ENCODE results near the gene ZFP92. TPM values are rescaled to one million over a fixed set of nuclear protein-coding genes. Genes with fewer than 3 reads are reported as not detected.

Gene ZFP92
- total RNA-seq, 1 donor from 2014 or later = not detected

- Histone ChIP-seq H3K9me3 (ENCODE audit: low read depth) (no peaks in the 10 kb centered on the region), H3K27ac (no peak overlapping the region), H3K4me2 (no peak overlapping the region), H4K20me1 (ENCODE audit: low read depth) (no peaks in the 10 kb centered on the region), H3K27me3 (no peaks in the 10 kb centered on the region), H3K79me2 (ENCODE audit: low read depth) (no peaks in the 10 kb centered on the region), H3K9ac (no peak overlapping the region), H3F3A (ENCODE audit: low read depth) (no peaks in the 10 kb centered on the region), H3K4me1 (no peaks in the 10 kb centered on the region), H3K4me3 (no peak overlapping the region), H2AFZ (replicated peaks) (no peak overlapping the region), H3K36me3 (no peaks in the 10 kb centered on the region)
- Mint-ChIP-seq H3K4me3 (no peak overlapping the region), H3K36me3 (no peaks in the 10 kb centered on the region), H3K4me1 (peaks cover 10% of the 10 kb centered on the region), H3K27ac (no peak overlapping the region), H3K9me3 (peaks cover 22% of the 10 kb centered on the region), H3K27me3 (ENCODE audit: insufficient read depth, low read depth) (peaks cover 4% of the 10 kb centered on the region)
- no peak for DNase-seq (ENCODE audit: low spot score)
- no peak for TF ChIP-seq EZH2phosphoT487 (IDR thresholded peaks at IDR 0.05)
- TF ChIP-seq EZH2 (IDR thresholded peaks at IDR 0.05) = no peak
- TF ChIP-seq CTCF (IDR thresholded peaks at IDR 0.05) = no peak
Observed at GRCh38 chrX:153395613-153396319, 15.5 kb upstream of the ZFP92 start.

GRCh38 chrX:153396320-153397195 lies 14.7 kb upstream of the ZFP92 start:
- peaks cover 4% of the 10 kb centered on the region for H3K27me3 Mint-ChIP-seq (ENCODE audit: insufficient read depth, low read depth)
- no peak overlapping the region for H3K4me3 Mint-ChIP-seq
- no peak overlapping the region for H3K4me2 ChIP-seq
- no peaks in the 10 kb centered on the region for H3K27me3 ChIP-seq
- H3K79me2 ChIP-seq (ENCODE audit: low read depth) = no peaks in the 10 kb centered on the region
- H3K36me3 ChIP-seq = no peaks in the 10 kb centered on the region
- no peak overlapping the region for H3K27ac ChIP-seq
- peaks cover 10% of the 10 kb centered on the region for H3K4me1 Mint-ChIP-seq
- no peaks in the 10 kb centered on the region for H3K4me1 ChIP-seq
- no peak for DNase-seq (ENCODE audit: low spot score)
- H3K36me3 Mint-ChIP-seq = no peaks in the 10 kb centered on the region
- no peaks in the 10 kb centered on the region for H3F3A ChIP-seq (ENCODE audit: low read depth)
- no peak overlapping the region for H2AFZ ChIP-seq (replicated peaks)
- H3K9me3 Mint-ChIP-seq = peaks cover 27% of the 10 kb centered on the region
- no peak overlapping the region for H3K9ac ChIP-seq
- H3K4me3 ChIP-seq = no peak overlapping the region
- no peaks in the 10 kb centered on the region for H4K20me1 ChIP-seq (ENCODE audit: low read depth)
- no peaks in the 10 kb centered on the region for H3K9me3 ChIP-seq (ENCODE audit: low read depth)
- no peak overlapping the region for H3K27ac Mint-ChIP-seq
- no peak for TF ChIP-seq EZH2 (IDR thresholded peaks at IDR 0.05)
- TF ChIP-seq CTCF (IDR thresholded peaks at IDR 0.05) = no peak
- no peak for TF ChIP-seq EZH2phosphoT487 (IDR thresholded peaks at IDR 0.05)

- Histone ChIP-seq H3K9me3 (ENCODE audit: low read depth) (no peaks in the 10 kb centered on the region), H3K27ac (no peak overlapping the region), H3K27me3 (no peaks in the 10 kb centered on the region), H3K4me3 (no peak overlapping the region), H4K20me1 (ENCODE audit: low read depth) (no peaks in the 10 kb centered on the region), H3K79me2 (ENCODE audit: low read depth) (no peaks in the 10 kb centered on the region), H3F3A (ENCODE audit: low read depth) (no peaks in the 10 kb centered on the region), H3K9ac (no peak overlapping the region), H3K4me1 (no peaks in the 10 kb centered on the region), H3K4me2 (no peak overlapping the region), H3K36me3 (no peaks in the 10 kb centered on the region), H2AFZ (replicated peaks) (no peak overlapping the region)
- Mint-ChIP-seq H3K4me1 (peaks cover 10% of the 10 kb centered on the region), H3K36me3 (no peaks in the 10 kb centered on the region), H3K27ac (no peak overlapping the region), H3K9me3 (peaks cover 34% of the 10 kb centered on the region), H3K27me3 (ENCODE audit: insufficient read depth, low read depth) (peaks cover 6% of the 10 kb centered on the region), H3K4me3 (no peak overlapping the region)
- TF ChIP-seq EZH2phosphoT487 (IDR thresholded peaks at IDR 0.05) (no peak), CTCF (IDR thresholded peaks at IDR 0.05) (no peak), EZH2 (IDR thresholded peaks at IDR 0.05) (no peak)
- no peak for DNase-seq (ENCODE audit: low spot score)
Observed at GRCh38 chrX:153397256-153397960, 13.9 kb upstream of the ZFP92 start.

All from neural progenitor cell (in vitro differentiated cells).